NT2/D1 (cell line): ENCODE results near the gene TEAD1.

Experiments
- YY1 ChIP-seq: IDR thresholded peaks from 2 replicates; pipeline ENCODE4 v1.6.1; 2011; ENCODE audit not compliant: insufficient read length, insufficient read depth
- ZNF274 ChIP-seq: IDR thresholded peaks from 2 replicates; pipeline ENCODE4 v1.6.1; 2011; ENCODE audit warnings: mild to moderate bottlenecking, low read depth, low read length

DNA sequence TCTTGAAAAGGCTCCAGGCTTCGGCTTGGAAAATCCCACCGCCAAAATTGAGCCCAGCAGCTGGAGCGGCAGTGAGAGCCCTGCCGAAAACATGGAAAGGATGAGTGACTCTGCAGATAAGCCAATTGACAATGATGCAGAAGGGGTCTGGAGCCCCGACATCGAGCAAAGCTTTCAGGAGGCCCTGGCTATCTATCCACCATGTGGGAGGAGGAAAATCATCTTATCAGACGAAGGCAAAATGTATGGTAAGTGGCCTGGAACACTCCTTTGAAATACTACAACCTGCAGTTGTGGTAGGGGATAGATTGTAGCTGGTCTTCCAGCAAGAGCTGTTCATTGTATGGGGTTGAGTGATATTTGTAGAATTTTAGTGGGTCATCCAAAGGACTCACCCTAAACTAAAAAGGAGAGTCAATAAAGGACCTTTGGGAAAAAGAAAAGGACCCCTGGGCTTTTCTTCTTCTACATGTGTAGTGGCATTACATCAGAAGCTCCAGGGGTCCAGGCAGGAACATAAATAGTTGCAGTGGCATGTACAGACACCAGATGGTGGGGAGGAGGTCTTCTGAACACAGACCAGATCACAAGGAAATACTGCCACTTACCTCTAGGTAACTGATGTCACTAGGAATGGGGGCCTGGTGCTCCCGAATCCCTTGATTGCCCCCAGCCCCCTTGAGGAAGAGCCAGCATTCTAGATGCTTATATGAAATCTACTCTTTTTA is 90.1 kb downstream of the TEAD1 start:
- TF ChIP-seq YY1 (no peak), ZNF274 (no peak)
